NK-92 (cell line): ENCODE data around the gene KRT83.
"Not testable (repeated sequence)": the region's sequence is repeated elsewhere in the genome, so short reads cannot be mapped to it uniquely, and the experiment has no call there.

Experiments used
- DNase-seq: peaks from one replicate; lab custom pipeline; 2025; ENCODE audit not compliant: unreplicated experiment; lab: John Stamatoyannopoulos, UW

Gene KRT83

GRCh38 chr12:52287816-52288805, 33.1 kb downstream of the KRT83 start:
- not testable (repeated sequence) for DNase-seq

- DNase-seq, result not testable (repeated sequence)
Observed at GRCh38 chr12:52286857-52287785, 34.1 kb downstream of the KRT83 start.

DNA sequence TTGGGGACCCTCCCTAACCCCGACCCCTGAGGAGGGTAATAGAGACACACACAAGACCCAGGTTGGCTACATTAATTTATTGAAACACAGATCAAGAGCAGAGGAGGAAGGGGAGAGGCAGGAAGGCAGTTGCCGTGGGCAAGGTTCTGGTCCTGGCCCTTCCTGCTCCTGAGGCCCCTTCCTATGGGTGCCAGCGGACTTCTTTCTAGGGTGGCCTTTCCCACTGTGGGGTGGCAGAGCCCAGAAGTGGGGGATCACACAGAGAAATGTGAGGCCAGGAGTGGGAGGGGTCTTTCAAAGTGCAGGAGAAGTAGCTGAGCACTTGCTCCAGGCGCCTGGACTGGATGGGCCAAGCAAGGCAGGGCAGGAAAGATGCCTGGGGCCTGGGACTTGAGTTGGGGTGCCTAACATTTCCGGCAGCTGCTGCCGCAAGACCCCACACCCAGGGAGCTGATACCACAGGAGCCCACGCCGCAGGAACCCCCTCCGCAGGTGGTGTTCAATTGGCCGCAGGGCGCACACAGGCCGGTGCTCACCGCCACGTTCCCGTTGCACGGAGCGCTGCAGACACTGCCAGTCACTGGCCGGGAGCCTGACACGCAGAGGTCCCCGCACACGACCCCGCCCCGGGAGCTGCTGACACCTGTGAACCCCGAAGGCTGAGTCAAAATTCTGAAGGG, 35.2 kb downstream of the KRT83 start:
- no peak for DNase-seq

DNA sequence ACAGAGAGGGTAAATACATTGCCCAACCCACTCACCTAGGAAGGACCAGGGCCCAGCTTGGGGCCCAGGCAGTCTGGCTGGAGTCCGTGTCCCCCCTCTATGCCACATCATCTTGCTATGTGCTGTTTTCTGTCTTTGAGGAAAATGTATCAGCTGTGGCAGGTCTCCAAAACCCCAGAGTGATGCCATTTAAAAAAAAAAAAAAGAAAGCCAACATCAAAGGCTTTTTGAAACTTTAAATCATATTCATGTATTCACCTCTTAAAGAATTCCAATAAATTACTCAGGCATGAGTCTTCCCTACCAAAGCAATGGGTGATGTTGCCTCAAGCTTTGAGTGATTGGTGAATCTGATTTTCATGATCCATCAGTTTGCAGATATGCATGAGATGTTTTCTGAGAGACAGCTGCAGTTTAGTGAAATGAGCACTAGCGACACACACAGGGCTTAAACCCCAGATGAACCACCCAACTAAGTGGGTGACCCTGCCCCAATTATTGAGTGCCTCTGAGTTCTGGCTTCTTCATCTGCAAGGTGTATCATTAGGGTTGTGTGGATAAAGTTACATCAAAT, 35.9 kb downstream of the KRT83 start:
- DNase-seq, result no peak

DNA sequence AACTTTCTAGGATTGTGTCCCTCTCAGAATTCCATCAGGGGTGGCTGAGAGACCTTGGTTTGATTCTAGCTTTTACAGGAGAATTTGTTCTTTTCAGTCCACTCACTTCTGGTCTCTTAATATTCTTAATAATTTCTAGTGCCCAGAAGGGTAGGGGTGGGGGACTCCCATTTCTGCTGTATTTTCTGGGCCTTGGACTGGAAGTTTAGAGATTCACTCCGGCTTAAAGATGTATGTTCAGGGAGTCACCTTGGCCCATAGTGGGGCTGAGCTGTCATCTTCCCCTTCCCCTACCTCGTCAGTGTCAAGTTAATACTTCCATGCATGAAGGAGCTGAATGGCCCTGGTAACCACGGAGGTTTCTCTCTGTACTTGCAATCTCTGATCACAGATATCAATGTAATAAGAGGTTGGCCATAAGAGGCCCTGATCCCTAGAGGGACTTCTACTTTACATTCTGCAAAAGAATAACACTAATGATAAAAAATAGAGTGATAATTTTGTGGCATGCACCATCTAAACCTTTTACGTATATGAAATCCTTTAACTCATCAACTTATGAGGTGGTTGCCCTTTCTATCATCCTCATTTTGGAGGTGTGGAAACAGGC, 36.5 kb downstream of the KRT83 start:
- no peak for DNase-seq

DNA sequence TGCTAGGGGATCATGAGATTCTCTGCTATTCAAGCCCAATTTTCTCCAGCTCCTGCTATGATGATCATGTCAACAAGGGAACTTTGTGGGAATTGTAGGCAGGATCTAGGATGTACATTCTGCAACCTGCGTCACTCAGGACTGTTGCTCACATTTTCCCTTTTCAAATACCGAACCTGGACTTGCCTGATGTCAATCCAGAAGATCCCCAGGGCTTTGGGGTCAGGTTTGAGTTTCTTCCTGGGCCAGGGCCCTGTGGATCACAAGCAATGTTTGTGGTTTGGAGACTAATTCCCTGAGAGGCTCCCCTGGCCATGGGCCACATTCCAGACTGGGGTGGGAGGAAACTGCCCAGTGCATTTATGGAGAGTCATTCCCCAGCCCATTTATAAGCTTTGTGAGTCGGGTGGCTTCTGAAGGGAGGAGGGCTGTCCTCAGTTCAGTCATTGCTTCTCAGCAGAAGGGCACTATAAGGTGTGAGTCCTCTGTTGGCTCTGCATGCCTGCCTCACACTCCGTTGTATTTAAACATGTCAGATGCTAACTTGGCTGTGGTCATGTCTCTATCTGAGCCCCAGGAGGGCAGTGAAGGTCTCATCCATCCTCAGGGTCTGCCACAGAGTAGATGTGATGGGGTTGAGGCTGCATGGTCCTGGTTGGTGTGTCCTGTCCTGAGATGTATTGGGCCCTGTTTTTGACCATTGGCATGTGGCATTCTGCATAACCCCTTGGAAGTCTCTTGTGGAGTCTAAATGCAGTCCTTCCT, 40.2 kb downstream of the KRT83 start:
- DNase-seq, result no peak

GRCh38 chr12:52280319-52280795, 40.8 kb downstream of the KRT83 start:
- no peak for DNase-seq

DNA sequence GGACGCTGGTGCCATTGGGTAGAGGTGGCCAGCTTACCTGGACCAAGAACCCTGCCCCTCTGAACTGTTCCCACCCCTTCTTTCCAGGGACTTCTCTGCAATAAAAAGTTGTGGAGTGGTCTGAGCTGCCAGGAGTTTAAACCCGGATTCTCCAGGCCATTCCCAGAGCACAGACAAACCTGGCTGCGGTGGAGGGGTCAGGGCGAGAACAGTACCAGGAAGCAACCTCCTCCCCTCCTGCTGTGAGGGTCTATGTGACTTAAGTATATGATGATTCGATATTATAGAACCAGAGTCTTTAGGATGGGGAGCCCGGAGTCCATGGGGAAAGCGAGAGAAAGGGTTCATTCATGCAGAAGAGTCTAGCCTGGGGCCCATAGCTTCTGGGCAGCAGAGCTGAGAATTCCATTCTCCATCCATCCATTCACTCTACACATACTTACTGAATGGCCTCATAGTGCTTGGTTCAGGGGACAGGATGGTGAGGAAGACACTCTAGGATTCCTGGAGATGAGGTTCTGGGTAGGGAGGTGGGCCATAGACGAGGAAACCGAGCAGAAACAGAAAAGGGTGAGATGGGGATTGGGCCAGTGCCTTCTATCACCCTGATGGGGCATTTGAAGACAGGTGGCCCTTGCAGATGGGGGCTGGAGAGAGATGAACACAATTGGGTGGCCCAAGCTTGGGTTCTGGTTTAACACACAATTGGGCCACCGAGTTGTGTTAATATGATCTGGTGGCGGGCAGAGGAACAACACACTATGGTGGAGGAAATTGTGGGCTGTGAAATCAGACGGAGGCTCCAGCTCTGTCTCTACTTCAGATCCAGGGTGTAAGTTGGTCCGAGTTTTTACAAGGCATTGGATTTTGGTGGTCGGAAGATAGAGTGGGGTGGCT, 41.5 kb downstream of the KRT83 start:
- no peak for DNase-seq

GRCh38 chr12:52278575-52279421, 42.4 kb downstream of the KRT83 start:
- DNase-seq, result no peak

GRCh38 chr12:52277486-52278245, 43.5 kb downstream of the KRT83 start:
- DNase-seq, result no peak

GRCh38 chr12:52275686-52276085, 45.5 kb downstream of the KRT83 start:
- no peak for DNase-seq

DNA sequence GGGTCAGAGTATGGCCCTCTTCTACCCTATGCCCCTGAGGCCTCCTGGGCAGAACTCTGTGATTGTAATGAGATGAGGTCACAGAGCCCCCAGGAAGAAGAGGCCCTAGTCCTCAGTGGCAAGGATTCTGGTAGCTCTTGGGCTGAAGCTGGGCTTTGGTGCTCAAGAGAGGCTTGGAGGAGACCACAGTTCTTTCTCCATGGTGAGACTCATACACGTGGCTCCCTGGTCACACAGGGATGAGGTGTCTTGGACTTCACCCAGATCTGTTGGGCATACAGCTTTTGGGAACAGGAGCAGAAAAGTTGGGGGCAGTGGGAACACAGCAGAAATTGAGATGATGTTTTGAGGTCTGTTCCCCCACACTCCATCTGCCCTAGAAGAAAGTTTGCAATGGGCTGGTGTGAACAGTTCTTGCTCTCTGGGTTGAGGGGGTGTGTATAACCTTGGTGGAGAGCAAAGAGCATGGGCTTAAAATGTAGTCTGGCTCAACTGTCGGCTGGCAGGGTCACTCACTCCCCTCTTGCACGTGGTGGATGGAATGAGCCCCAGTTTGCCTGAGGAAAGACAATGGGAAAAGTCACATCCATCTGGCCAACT, 46.6 kb downstream of the KRT83 start, which contains the start of gene KRT86:
Gene KRT86 (plus strand): TSS at position 125 of the 600 bp plus-strand sequence. CDS start 27,272 bp downstream, outside the sequence.
- no peak for DNase-seq

- no peak for DNase-seq
Observed at GRCh38 chr12:52271158-52271557, 50.0 kb downstream of the KRT83 start.

DNA sequence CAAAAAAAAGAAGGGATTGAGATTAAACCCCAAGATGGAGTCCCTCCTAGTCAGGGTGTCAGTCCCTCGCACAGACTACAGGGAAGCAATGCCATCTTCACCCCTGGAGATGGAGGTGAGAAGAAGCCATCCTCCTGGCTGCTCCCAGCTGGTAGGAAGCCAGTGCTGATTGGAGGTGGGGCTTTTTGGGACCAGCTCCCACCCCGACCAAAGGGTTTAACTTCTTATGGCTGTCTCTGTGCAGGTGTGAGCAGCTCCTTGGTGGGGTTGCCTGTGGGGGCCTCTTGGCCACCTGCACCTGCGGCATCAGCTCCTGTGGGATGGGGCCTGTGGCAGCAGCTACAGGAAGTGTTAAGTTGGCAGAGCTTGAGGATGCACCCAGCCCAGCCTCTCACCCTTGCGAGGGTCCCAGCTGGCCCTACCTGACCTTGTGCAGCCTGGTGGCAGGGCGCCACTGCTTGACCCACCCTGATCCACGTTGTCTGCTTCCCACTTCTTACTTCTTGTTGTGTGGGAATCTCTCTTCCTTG, 50.6 kb downstream of the KRT83 start:
- DNase-seq, result no peak

DNA sequence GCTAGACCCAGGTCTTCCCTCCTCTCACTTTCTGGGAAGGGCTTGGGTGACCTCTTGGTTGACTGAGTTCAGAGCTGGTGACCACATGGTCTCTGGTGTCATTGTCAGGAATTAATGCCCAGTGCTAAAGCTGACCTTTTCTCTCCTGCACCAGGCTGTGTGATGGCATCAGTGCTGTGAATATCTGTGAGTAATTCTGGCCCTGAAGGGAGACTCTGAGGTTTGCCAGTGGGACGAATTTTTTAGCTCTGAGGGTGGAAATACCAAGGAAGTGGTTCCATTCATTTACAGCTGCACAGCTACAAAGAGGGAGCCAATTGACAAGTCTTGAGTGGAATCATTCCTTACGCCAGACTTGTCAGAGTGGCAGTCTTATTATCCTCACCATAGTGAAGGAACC, 53.0 kb downstream of the KRT83 start:
- no peak for DNase-seq

- DNase-seq, result no peak
Observed at GRCh38 chr12:52267699-52268098, 53.5 kb downstream of the KRT83 start.
